Thyroid gland (tissue), 4 donors: ENCODE measurements around the gene RPN2.

Experiments
- POLR2A ChIP-seq, 2 donors: fragments of 450-650 bp; IDR thresholded peaks; one replicate each; pipeline ENCODE4 v1.6.1; 2017; ENCODE audit warnings: antibody characterized with exemption in 2 of 2, mild to moderate bottlenecking in 2 of 2, moderate library complexity in 1 of 2
- TF ChIP-seq, protein P1 (sequence below), 6 experiments: fragments of 200-600 bp in 3 of 6; fragments of 450-650 bp in 3 of 6; sonication (generic) in 3 of 6; IDR thresholded peaks; one replicate each; pipeline ENCODE4 v1.5.1; 2016 to 2019; ENCODE audit warnings: antibody characterized with exemption in 6 of 6, mild to moderate bottlenecking in 2 of 6, inconsistent platforms in 1 of 6, moderate library complexity in 1 of 6

- TF ChIP-seq, protein P1, sequence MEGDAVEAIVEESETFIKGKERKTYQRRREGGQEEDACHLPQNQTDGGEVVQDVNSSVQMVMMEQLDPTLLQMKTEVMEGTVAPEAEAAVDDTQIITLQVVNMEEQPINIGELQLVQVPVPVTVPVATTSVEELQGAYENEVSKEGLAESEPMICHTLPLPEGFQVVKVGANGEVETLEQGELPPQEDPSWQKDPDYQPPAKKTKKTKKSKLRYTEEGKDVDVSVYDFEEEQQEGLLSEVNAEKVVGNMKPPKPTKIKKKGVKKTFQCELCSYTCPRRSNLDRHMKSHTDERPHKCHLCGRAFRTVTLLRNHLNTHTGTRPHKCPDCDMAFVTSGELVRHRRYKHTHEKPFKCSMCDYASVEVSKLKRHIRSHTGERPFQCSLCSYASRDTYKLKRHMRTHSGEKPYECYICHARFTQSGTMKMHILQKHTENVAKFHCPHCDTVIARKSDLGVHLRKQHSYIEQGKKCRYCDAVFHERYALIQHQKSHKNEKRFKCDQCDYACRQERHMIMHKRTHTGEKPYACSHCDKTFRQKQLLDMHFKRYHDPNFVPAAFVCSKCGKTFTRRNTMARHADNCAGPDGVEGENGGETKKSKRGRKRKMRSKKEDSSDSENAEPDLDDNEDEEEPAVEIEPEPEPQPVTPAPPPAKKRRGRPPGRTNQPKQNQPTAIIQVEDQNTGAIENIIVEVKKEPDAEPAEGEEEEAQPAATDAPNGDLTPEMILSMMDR (IDR thresholded peaks at IDR 0.05), result no peak
- no peak for TF ChIP-seq POLR2A (IDR thresholded peaks at IDR 0.05)
These were observed 6.3 kb upstream of the RPN2 start for GRCh38 chr20:37172836-37173235.
